Natural killer cell treated with Interleukin-12 subunit alpha and Interleukin-12 subunit beta and Interleukin-15 and Interleukin-18, amount 100 ng/mL, for 72 hours (primary cell): ENCODE results near the gene CSMD2. TPM values are rescaled to one million over a fixed set of nuclear protein-coding genes. Genes with fewer than 3 reads are reported as not detected.
"Not testable (repeated sequence)": the region's sequence is repeated elsewhere in the genome, so short reads cannot be mapped to it uniquely, and the experiment has no call there.

Source experiments
- ATAC-seq, 2 donors: fragments of 150-1000 bp; cut with Tn5 transposase in 1 of 2; sonication (Bioruptor Pico), chemical (Tn5 transposase) in 1 of 2; 2 replicates each; pipeline ENCODE4 v1.10.0; 2021
- DNase-seq: peaks from one replicate; pipeline ENCODE4 v3.0.0; 2022; ENCODE audit warnings: low spot score
- H3K27ac Mint-ChIP-seq, 2 donors: 1 replicate in 1 of 2; 2 replicates in 1 of 2; pipeline ENCODE4 v1.8.0; 2022; ENCODE audit warnings: mixed read lengths in 2 of 2, mild to moderate bottlenecking in 1 of 2, moderate library complexity in 1 of 2
- H3K27me3 Mint-ChIP-seq, 2 donors: 1 replicate in 1 of 2; 2 replicates in 1 of 2; pipeline ENCODE4 v1.8.0; 2022; ENCODE audit warnings: mixed read lengths in 2 of 2
- H3K36me3 Mint-ChIP-seq: one replicate; pipeline ENCODE4 v1.8.0; 2022; ENCODE audit warnings: mixed read lengths
- H3K4me1 Mint-ChIP-seq, 2 donors: 1 replicate in 1 of 2; 2 replicates in 1 of 2; pipeline ENCODE4 v1.8.0; 2022; ENCODE audit warnings: low read depth in 2 of 2, mixed read lengths in 2 of 2, mild to moderate bottlenecking in 1 of 2
- H3K4me3 Mint-ChIP-seq: one replicate; pipeline ENCODE4 v1.8.0; 2022; ENCODE audit warnings: mixed read lengths
- H3K9me3 Mint-ChIP-seq: 2 replicates; pipeline ENCODE4 v1.8.0; 2022; ENCODE audit warnings: mixed read lengths
- total RNA-seq, 2 donors: library from RNA; stranded (reverse); gene quantifications; one replicate each; pipeline ENCODE4 v1.2.3, GENCODE V29; 2022

CSMD2 gene
- total RNA-seq, 2 donors from 2014 or later = not detected

- DNase-seq (no peak), ATAC-seq (no peak)
- no peaks in the 10 kb centered on the region for H3K4me1 Mint-ChIP-seq
- no peak overlapping the region for H3K4me3 Mint-ChIP-seq
- peaks cover 6% of the 10 kb centered on the region for H3K9me3 Mint-ChIP-seq
- peaks cover 13% of the 10 kb centered on the region for H3K36me3 Mint-ChIP-seq
- H3K27ac Mint-ChIP-seq = no peak overlapping the region
- peaks cover 10 to 33% of the 10 kb centered on the region in 2 donors for H3K27me3 Mint-ChIP-seq
Observed at GRCh38 chr1:34113887-34114286, 51.1 kb downstream of the CSMD2 start.

DNA sequence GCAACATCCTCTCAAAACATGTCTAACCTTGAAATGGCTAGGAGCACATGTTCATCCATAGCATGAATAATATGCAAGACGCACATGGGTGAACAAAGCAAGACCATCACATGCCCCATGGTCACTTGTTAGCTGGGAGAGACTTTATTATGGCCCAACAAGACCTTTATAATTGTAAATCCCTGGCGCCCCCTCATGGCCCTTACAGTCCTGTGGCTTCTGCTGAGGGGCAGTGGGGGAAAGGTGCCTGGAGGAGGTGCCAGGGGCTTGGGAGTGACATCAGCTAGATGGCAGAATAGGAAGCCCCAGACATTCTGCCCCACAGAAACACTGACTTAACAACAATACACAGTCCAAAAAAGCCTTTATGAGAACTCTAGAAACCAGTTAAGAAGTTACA, 51.7 kb downstream of the CSMD2 start:
- DNase-seq = no peak
- no peaks in the 10 kb centered on the region for H3K4me1 Mint-ChIP-seq
- peaks cover 10 to 33% of the 10 kb centered on the region in 2 donors for H3K27me3 Mint-ChIP-seq
- H3K27ac Mint-ChIP-seq = no peak overlapping the region
- no peak for ATAC-seq
- peaks cover 13% of the 10 kb centered on the region for H3K36me3 Mint-ChIP-seq
- H3K9me3 Mint-ChIP-seq = peaks cover 6% of the 10 kb centered on the region
- no peak overlapping the region for H3K4me3 Mint-ChIP-seq

DNA sequence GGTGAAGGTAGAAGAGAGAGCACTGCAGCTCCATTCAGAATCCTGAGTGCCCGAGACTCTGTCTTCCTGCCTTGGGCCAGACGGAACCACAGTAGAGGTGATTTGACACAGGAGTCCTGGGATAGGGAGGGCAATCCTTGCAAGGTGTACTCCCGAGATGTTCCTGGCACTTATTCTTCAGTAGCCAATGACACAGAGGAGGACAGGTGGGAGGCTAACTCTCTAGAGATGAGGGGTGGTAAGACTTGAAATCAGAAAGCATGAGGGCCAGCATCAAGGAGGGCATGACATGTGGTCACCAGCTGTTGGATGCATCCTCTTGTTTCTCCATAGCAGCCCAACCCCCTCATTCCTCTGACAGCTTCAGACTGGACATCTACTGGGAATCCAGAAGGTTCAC, 56.3 kb downstream of the CSMD2 start:
- Mint-ChIP-seq H3K36me3 (no peaks in the 10 kb centered on the region), H3K4me1 (no peaks in the 10 kb centered on the region), H3K4me3 (no peak overlapping the region), H3K27ac (no peak overlapping the region), H3K9me3 (no peaks in the 10 kb centered on the region), H3K27me3 (peaks cover 14 to 22% of the 10 kb centered on the region in 2 donors)
- DNase-seq (no peak), ATAC-seq (no peak)

DNA sequence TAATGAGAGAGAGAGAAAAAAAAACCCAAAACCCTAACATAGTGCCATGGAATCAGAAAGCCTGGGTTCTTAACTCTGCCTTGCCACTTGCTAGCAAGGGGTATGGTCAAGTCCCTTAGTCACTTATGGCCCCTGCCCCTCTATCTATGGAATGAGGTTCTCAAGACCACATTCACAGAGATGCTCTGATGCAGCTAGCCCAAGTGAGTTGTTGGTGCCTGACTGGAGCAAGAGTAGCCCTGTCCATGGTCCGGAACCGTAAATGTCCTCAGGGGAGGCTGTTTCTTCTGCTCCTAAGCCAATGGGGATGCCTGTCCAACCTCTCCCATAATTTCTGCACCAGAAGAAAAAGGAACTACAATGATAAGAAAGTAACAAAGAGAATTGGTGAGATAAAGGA, 56.8 kb downstream of the CSMD2 start:
- ATAC-seq (no peak), DNase-seq (no peak)
- H3K27me3 Mint-ChIP-seq = peaks cover 14 to 22% of the 10 kb centered on the region in 2 donors
- H3K4me1 Mint-ChIP-seq = no peaks in the 10 kb centered on the region
- no peaks in the 10 kb centered on the region for H3K9me3 Mint-ChIP-seq
- H3K36me3 Mint-ChIP-seq = no peaks in the 10 kb centered on the region
- H3K4me3 Mint-ChIP-seq = no peak overlapping the region
- no peak overlapping the region for H3K27ac Mint-ChIP-seq

GRCh38 chr1:34101151-34101550, 63.9 kb downstream of the CSMD2 start:
- Mint-ChIP-seq H3K27ac (no peak overlapping the region), H3K27me3 (peaks cover 8 to 23% of the 10 kb centered on the region in 2 donors), H3K4me3 (no peak overlapping the region), H3K4me1 (no peaks in the 10 kb centered on the region), H3K9me3 (no peaks in the 10 kb centered on the region), H3K36me3 (no peaks in the 10 kb centered on the region)
- DNase-seq = no peak
- ATAC-seq = no peak

GRCh38 chr1:34100332-34100731, 64.7 kb downstream of the CSMD2 start:
- H3K27me3 Mint-ChIP-seq = peaks cover 4 to 15% of the 10 kb centered on the region in 2 donors
- ATAC-seq (no peak), DNase-seq (no peak)
- no peak overlapping the region for H3K27ac Mint-ChIP-seq
- no peak overlapping the region for H3K4me3 Mint-ChIP-seq
- no peaks in the 10 kb centered on the region for H3K4me1 Mint-ChIP-seq
- H3K9me3 Mint-ChIP-seq = no peaks in the 10 kb centered on the region
- H3K36me3 Mint-ChIP-seq = no peaks in the 10 kb centered on the region

- not testable (repeated sequence) for H3K27ac Mint-ChIP-seq, H3K4me1 Mint-ChIP-seq, DNase-seq, H3K4me3 Mint-ChIP-seq, H3K36me3 Mint-ChIP-seq, H3K9me3 Mint-ChIP-seq, ATAC-seq
- H3K27me3 Mint-ChIP-seq = peaks cover 13 to 18% of the 10 kb centered on the region in 2 donors
Observed at GRCh38 chr1:34092399-34092798, 72.6 kb downstream of the CSMD2 start.

- no peak overlapping the region for H3K4me3 Mint-ChIP-seq
- no peak overlapping the region for H3K27ac Mint-ChIP-seq
- H3K36me3 Mint-ChIP-seq = no peaks in the 10 kb centered on the region
- peaks cover 18% of the 10 kb centered on the region in 2 donors for H3K27me3 Mint-ChIP-seq
- H3K4me1 Mint-ChIP-seq = no peaks in the 10 kb centered on the region
- no peaks in the 10 kb centered on the region for H3K9me3 Mint-ChIP-seq
- DNase-seq = no peak
- ATAC-seq = no peak
Observed at GRCh38 chr1:34089731-34090130, 75.3 kb downstream of the CSMD2 start.

- H3K27ac Mint-ChIP-seq = no peak overlapping the region
- H3K27me3 Mint-ChIP-seq = peaks cover 18% of the 10 kb centered on the region in 2 donors
- H3K36me3 Mint-ChIP-seq = no peaks in the 10 kb centered on the region
- DNase-seq (no peak), ATAC-seq (no peak)
- H3K4me1 Mint-ChIP-seq = no peaks in the 10 kb centered on the region
- H3K9me3 Mint-ChIP-seq = no peaks in the 10 kb centered on the region
- no peak overlapping the region for H3K4me3 Mint-ChIP-seq
Observed at GRCh38 chr1:34087986-34088385, 77.0 kb downstream of the CSMD2 start.

GRCh38 chr1:34086561-34086960, 78.5 kb downstream of the CSMD2 start:
- H3K27ac Mint-ChIP-seq = no peak overlapping the region
- H3K9me3 Mint-ChIP-seq = no peaks in the 10 kb centered on the region
- H3K36me3 Mint-ChIP-seq = no peaks in the 10 kb centered on the region
- no peak overlapping the region for H3K4me3 Mint-ChIP-seq
- H3K4me1 Mint-ChIP-seq = no peaks in the 10 kb centered on the region
- ATAC-seq (no peak), DNase-seq (no peak)
- H3K27me3 Mint-ChIP-seq = peaks cover 18% of the 10 kb centered on the region in 2 donors

DNA sequence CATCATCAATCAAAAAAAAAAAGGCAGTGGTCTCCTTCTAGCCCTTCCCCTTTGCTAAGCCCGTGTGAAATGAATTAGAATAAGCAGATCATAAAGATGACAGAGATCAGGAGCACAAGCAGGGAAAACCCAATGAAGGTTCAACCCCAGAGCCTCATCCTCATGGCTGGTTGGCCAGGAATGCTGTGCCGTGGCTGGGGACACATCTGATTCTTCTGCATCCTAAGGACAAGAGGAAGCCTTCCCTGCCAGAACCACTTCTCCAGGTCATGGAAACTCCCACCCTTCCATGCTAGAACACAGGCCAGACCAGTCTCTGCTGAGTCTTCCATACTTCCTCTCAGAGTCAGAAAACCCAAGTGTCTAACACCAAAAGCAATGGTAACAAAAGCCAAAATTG, 81.1 kb downstream of the CSMD2 start:
- H3K4me3 Mint-ChIP-seq = no peak overlapping the region
- no peak for ATAC-seq

GRCh38 chr1:34082085-34082670, 82.9 kb downstream of the CSMD2 start:
- not testable (repeated sequence) for H3K27ac Mint-ChIP-seq, ATAC-seq

More for the DNA sequence above, 81.1 kb downstream of the CSMD2 start:
- no peak for DNase-seq
- H3K9me3 Mint-ChIP-seq = no peaks in the 10 kb centered on the region
- H3K36me3 Mint-ChIP-seq = no peaks in the 10 kb centered on the region
- no peaks in the 10 kb centered on the region for H3K4me1 Mint-ChIP-seq
- H3K27ac Mint-ChIP-seq = no peak overlapping the region
- peaks cover 5 to 10% of the 10 kb centered on the region in 2 donors for H3K27me3 Mint-ChIP-seq

DNA sequence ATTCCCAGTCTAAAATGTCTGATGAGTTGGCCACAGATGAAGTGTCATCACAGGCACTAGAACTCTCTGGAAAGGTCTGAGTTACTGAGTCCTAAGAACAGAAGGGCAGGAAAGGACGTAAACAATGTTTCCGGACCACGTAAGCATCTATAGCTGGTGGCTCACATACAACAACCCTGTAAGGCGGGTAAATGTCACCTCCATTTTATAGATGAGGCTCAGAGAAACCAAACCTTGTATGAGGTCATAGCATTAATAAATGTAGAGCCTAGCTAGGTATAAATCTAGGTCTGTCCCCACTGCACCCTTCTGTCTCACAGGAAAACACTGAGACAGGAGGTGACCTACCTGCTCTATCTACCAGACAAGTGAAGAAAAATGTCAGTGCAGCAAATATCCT, 86.6 kb downstream of the CSMD2 start:
- no peaks in the 10 kb centered on the region for H3K36me3 Mint-ChIP-seq
- no peaks in the 10 kb centered on the region for H3K4me1 Mint-ChIP-seq
- no peak for ATAC-seq
- H3K27me3 Mint-ChIP-seq = peaks cover 12 to 21% of the 10 kb centered on the region in 2 donors
- no peak overlapping the region for H3K27ac Mint-ChIP-seq
- DNase-seq = no peak
- no peak overlapping the region for H3K4me3 Mint-ChIP-seq
- H3K9me3 Mint-ChIP-seq = peaks cover 3% of the 10 kb centered on the region

More at GRCh38 chr1:34082085-34082670, 82.9 kb downstream of the CSMD2 start:
- H3K36me3 Mint-ChIP-seq, H3K4me3 Mint-ChIP-seq, DNase-seq, H3K4me1 Mint-ChIP-seq, H3K9me3 Mint-ChIP-seq: not testable (repeated sequence)
- peaks cover 8 to 13% of the 10 kb centered on the region in 2 donors for H3K27me3 Mint-ChIP-seq

- H3K27me3 Mint-ChIP-seq = peaks cover 16 to 37% of the 10 kb centered on the region in 2 donors
- ATAC-seq (no peak), DNase-seq (no peak)
- H3K4me1 Mint-ChIP-seq = no peaks in the 10 kb centered on the region
- H3K4me3 Mint-ChIP-seq = no peak overlapping the region
- peaks cover 3% of the 10 kb centered on the region for H3K9me3 Mint-ChIP-seq
- H3K36me3 Mint-ChIP-seq = no peaks in the 10 kb centered on the region
- no peak overlapping the region for H3K27ac Mint-ChIP-seq
Observed at GRCh38 chr1:34075576-34075975, 89.5 kb downstream of the CSMD2 start.
